ENCODE measurements around the gene TMEM163.

- TF ChIP-seq CTCF (IDR thresholded peaks at IDR 0.05) (no peak), POLR2AphosphoS5 (IDR thresholded peaks at IDR 0.05) (no peak)
Measured at GRCh38 chr2:134462275-134462674, 256.5 kb downstream of the TMEM163 start.

All from esophagus muscularis mucosa (tissue), 3 donors.